Right lobe of liver (tissue), 6 donors: ENCODE measurements around the gene PGAM5. TPM values are rescaled to one million over a fixed set of nuclear protein-coding genes. Genes with fewer than 3 reads are reported as not detected.

Experiments used
- ATAC-seq, 4 donors: fragments of 200-7000 bp; cut with Tn5 transposase; one replicate each; pipeline ENCODE4 v1.9.1; 2020; ENCODE audit warnings: mild to moderate bottlenecking in 4 of 4, moderate library complexity in 4 of 4
- DNase-seq, 3 donors: peaks; one replicate each; pipeline ENCODE4 v3.0.0-alpha.2; 2020
- H3K27ac ChIP-seq, 3 donors: fragments of 200-600 bp; one replicate each; pipeline ENCODE4 v1.8.0; 2022
- H3K27me3 ChIP-seq, 2 donors: fragments of 200-600 bp; one replicate each; pipeline ENCODE4 v1.8.0; 2022
- H3K36me3 ChIP-seq, 4 donors: fragments of 200-600 bp; sonication (generic) in 1 of 4; one replicate each; pipeline versions ENCODE4 v1.5.1 to v1.8.0; 2017 to 2022; ENCODE audit warnings: control low read depth in 1 of 4
- H3K4me1 ChIP-seq, 4 donors: fragments of 200-600 bp; sonication (generic) in 1 of 4; one replicate each; pipeline versions ENCODE4 v1.5.1 to v1.8.0; 2017 to 2022; ENCODE audit warnings: control low read depth in 1 of 4
- H3K4me3 ChIP-seq, 3 donors: fragments of 200-600 bp; one replicate each; pipeline ENCODE4 v1.8.0; 2022
- H3K9me3 ChIP-seq, 4 donors: fragments of 200-600 bp; sonication (generic) in 1 of 4; one replicate each; pipeline versions ENCODE4 v1.5.1 to v1.8.0; 2017 to 2022; ENCODE audit warnings: control low read depth in 1 of 4
- CTCF ChIP-seq, 4 donors: fragments of 200-600 bp in 3 of 4; fragments of 450-650 bp in 1 of 4; IDR thresholded peaks; one replicate each; pipeline versions ENCODE4 v1.5.1 to v1.8.0; 2016 to 2022; ENCODE audit warnings: antibody characterized with exemption in 4 of 4, mild to moderate bottlenecking in 2 of 4
- POLR2A ChIP-seq: fragments of 450-650 bp; IDR thresholded peaks from one replicate; pipeline ENCODE4 v1.6.1; 2017; ENCODE audit warnings: antibody characterized with exemption, mild to moderate bottlenecking
- WGBS: methylation state at CpG from one replicate; pipeline ENCODE4 v1.1.6; 2018; ENCODE audit warnings: low coverage, low lambda C conversion rate; ENCODE audit not compliant: insufficient coverage; ENCODE audit errors: missing lambda C conversion rate; 5-methylcytosine and 5-hydroxymethylcytosine counted together
- intact Hi-C, 2 donors: fragments of 100-400 bp; cut with DNase I; formaldehyde crosslinking; loops; one replicate each; pipeline versions ENCODE4 v1.11.2 to v1.14.1; 2022
- total RNA-seq, 6 experiments: library from RNA; depleted of rRNA in 2 of 6; stranded (reverse); fragments of >200 nt in 2 of 6; fragmentation: NEBNext Ultra II Directional in 3 of 6; extraction: Animal tissue kit (Norgen Biotek cat#: 25700) in 3 of 6; gene quantifications; one replicate each; pipeline versions ENCODE4 v1.1.0 to v1.2.4, GENCODE V29; 2016 to 2023
- donor health status: DM: no; HTN: yes; CAD: no.
- donor health status: DM: no; HTN: no; CAD: no.
- donor health status: DM: no; HTN: no; CAD: no.
- donor health status: DM: no; HTN: yes; CAD: no.
- donor health status: DM: no; HTN: yes; CAD: no.

Gene PGAM5
- total RNA-seq, 6 experiments from 2014 or later, result 22.7 to 50.7 (median 27.6) TPM

GRCh38 chr12:132703641-132704040 lies 7.0 kb upstream of the PGAM5 start:
- 91% methylated on average over 3 of the region's 9 CpGs for WGBS
- H3K27ac ChIP-seq, result no peak overlapping the region
- H3K4me1 ChIP-seq, result peaks cover 0 to 17% (median 3%) of the 10 kb centered on the region in 4 donors
- DNase-seq (no peak), ATAC-seq (no peak)
- no peak for TF ChIP-seq CTCF (IDR thresholded peaks at IDR 0.05)
- no peak for TF ChIP-seq POLR2A
- H3K9me3 ChIP-seq, result no peaks in the 10 kb centered on the region
- intact Hi-C loops, result no loop called here
- H3K27me3 ChIP-seq, result no peaks in the 10 kb centered on the region
- H3K36me3 ChIP-seq, result peaks cover 0 to 48% (median 14%) of the 10 kb centered on the region in 4 donors
- H3K4me3 ChIP-seq, result no peak overlapping the region

- peaks cover 0 to 31% (median 5%) of the 10 kb centered on the region in 4 donors for H3K36me3 ChIP-seq
- no peaks in the 10 kb centered on the region for H3K27me3 ChIP-seq
- no peak overlapping the region for H3K4me3 ChIP-seq
- no peak overlapping the region for H3K27ac ChIP-seq
- peaks cover 0 to 9% (median 2%) of the 10 kb centered on the region in 4 donors for H3K4me1 ChIP-seq
- H3K9me3 ChIP-seq, result no peaks in the 10 kb centered on the region
- no peak for ATAC-seq
- no peak for TF ChIP-seq CTCF (IDR thresholded peaks at IDR 0.05)
- TF ChIP-seq POLR2A, result no peak
- WGBS, result 91% methylated on average over 4 of the region's 6 CpGs
- intact Hi-C loops, result no loop called here
- no peak for DNase-seq
Measured at GRCh38 chr12:132707241-132707640, 3.4 kb upstream of the PGAM5 start.

GRCh38 chr12:132708150-132708549 lies 2.5 kb upstream of the PGAM5 start:
- WGBS, result 85% methylated on average over 2 of the region's 2 CpGs
- peaks cover 0 to 21% (median 1%) of the 10 kb centered on the region in 4 donors for H3K36me3 ChIP-seq
- no peak for ATAC-seq
- no peak overlapping the region for H3K4me3 ChIP-seq
- TF ChIP-seq POLR2A (no peak), CTCF (IDR thresholded peaks at IDR 0.05) (no peak)
- intact Hi-C loops, result no loop called here
- DNase-seq, result no peak
- no peak overlapping the region for H3K27ac ChIP-seq
- H3K9me3 ChIP-seq, result no peaks in the 10 kb centered on the region
- no peaks in the 10 kb centered on the region for H3K27me3 ChIP-seq
- peaks cover 0 to 12% (median 2%) of the 10 kb centered on the region in 4 donors for H3K4me1 ChIP-seq

DNA sequence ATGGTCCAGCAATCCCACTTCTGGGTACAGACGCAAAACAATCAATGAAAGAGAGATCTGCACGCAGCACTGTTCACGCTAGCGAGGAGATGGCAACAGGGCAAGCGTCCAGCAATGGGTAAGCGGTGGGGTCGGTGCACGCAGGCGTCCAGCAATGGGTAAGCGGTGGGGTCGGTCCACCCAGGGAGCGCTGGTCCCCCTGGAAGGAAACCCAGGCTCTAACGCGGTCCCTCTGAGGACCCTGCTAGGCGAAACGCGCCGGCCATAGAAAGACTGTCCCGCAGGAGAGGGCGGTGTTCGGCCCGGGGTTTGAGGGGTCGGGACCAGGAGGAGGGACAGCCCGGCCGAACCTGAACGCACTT lies 618 bp upstream of the PGAM5 start:
- H3K4me1 ChIP-seq, result peaks cover 0 to 12% (median 2%) of the 10 kb centered on the region in 4 donors
- intact Hi-C loops, result no loop called here
- no peak for TF ChIP-seq CTCF (IDR thresholded peaks at IDR 0.05)
- H3K27ac ChIP-seq, result peak overlapping the region; percentile 87 to 92 (median 91)
- peaks cover 0 to 11% (median 0%) of the 10 kb centered on the region in 4 donors for H3K36me3 ChIP-seq
- H3K4me3 ChIP-seq, result peak overlapping the region; percentile 68 to 97 (median 70)
- WGBS, result 4% methylated on average over 8 of the region's 26 CpGs
- peak; percentile 52 to 69 (median 67) for DNase-seq
- H3K27me3 ChIP-seq, result no peaks in the 10 kb centered on the region
- ATAC-seq, result peak; percentile 40 to 59 (median 52)
- H3K9me3 ChIP-seq, result no peaks in the 10 kb centered on the region
